GM18511 (cell line): ENCODE data around the gene ERBB4.

ENCODE experiments used
- ATAC-seq: cut with Tn5 transposase; IDR thresholded peaks from one replicate; pipeline ENCODE4 v1.9.1; 2021; ENCODE audit warnings: mild to moderate bottlenecking, moderate library complexity; ENCODE audit not compliant: unreplicated experiment

The ERBB4 gene

GRCh38 chr2:211948932-211949331 lies 589.7 kb downstream of the ERBB4 start:
- ATAC-seq = no peak

DNA sequence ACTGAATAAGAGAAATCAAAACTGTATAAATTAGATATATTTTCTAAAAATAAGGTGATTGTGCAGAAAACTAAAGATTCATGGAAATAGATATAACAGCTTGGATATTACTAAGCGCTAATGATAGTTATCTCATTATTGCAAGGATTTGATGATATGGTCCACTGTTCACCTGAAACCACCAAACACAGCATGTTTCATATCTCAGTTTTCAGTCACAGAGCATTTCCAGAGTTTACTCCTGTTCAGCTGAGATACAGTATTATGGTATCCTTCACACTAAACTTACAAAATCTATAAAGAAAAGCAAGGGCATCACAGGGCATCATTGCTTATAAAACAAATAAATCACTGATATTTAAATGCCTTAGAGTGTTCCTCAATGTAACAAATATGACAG lies 591.6 kb downstream of the ERBB4 start:
- ATAC-seq = no peak

DNA sequence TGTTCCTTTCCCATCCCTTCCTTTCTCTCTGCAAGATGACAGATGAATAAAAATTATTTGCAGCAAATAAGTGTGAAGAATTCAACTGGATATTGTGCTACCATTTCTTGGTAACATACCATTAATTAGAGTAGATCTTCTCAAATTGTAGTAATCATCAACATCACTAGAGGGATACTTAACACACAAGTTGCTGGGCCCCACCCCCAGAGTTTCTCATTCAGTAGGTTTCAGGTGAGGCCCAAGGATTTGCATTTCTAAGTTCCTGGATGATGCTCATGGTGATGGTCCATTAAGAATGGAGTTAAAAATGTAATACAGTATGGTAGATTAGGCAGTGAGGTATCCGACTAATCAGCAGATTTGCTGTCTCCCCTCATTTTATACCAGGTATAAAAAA lies 594.0 kb downstream of the ERBB4 start:
- peak; percentile 73 for ATAC-seq

DNA sequence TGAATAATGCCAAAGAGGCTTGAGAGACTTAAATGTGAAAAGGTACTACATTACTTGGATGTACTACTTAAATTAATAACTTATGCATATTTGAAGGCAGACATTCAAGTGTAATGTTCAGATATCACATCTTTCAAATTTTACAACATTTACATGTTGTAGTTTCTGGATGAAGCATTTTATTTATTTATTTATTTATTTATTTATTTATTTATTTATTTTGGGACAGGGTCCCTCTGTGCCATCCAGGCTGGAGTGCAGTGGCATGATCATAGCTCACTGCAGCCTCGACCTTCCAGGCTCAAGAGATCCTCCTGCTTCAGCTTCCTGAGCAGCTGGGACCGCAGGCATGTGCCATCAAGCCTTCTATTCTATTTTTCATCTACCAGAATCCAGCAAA lies 596.4 kb downstream of the ERBB4 start:
- no peak for ATAC-seq

DNA sequence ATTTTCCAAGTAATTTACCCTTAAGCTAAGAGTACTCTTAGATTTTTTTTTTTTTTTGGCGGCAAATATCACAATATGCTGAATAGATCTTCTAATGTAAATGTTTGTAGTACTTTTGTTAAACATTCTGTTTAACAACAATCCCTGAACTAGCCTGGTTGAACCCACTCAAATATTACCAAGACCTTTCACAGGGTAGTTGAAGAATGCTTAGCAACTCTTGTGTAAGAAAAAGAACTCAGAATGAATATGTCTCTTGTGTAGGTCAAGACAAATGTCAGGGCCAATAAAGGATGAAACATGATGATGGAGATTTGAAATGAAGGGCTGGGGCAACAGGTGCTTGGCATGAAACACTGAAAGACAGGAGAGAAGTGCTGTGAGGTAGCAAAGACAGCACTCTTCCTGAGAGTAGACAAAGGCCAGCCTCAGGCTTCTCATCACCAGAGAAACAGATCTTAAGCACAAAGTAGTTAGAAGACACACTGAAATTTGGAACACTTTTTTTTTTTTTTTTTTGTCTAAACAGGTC lies 597.3 kb downstream of the ERBB4 start:
- no peak for ATAC-seq

- no peak for ATAC-seq
These were observed 599.4 kb downstream of the ERBB4 start for GRCh38 chr2:211939177-211939576.

DNA sequence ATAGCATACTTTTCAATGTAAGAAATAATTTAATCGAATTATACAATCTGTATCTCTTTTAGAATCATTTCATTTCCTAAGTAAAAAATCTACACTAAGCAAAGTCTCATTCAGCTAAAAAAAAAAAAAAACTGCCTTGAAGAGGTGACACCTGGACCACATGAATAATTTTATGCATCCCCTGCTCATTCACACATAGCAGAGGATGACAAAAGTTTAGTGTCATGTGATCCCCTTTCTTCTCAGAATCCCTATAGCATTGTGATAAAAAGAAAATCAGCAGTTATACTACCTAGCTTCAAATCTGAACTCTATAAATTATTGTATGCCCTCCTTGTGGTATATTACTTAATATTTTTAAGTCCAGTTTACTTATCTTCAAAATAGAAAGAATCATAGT lies 603.8 kb downstream of the ERBB4 start:
- no peak for ATAC-seq

DNA sequence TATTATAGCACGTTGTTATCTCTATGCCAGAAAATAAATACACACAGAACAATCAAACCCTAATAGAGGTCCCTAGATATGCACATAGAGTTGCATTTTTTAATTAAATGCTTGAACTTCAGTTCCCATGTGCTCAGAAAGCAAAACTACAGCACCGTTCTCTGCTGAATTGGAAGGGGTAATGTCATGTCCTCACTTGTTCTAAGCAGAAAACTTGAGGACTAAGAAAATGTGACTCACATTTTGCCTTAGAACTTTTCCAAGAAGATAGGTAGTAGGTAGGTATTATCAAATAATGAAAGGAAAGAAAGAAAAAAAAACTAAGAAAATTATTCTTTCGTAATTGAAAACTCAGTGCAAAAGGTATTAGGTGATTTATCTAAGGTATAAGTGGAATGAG lies 607.3 kb downstream of the ERBB4 start:
- ATAC-seq = no peak

DNA sequence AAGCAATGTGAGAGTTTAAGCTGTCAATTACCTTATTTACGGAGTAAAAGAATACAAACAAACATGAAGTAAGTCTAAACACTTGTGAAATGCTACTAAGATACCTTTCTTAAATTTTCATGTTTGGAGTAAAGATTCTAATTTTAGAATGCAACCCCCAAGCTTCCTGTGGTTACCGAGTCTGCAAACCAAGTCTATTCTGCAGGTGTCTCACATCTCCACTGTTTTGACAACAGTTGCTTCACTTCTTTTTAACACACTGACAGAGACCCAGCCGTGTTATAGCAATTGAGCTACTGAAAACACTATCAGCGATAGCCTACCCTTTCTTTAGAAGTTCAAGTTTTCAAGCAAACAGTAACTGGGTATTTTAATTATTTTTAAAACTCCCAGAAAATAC lies 608.3 kb downstream of the ERBB4 start:
- peak; percentile 87 for ATAC-seq

GRCh38 chr2:211928201-211928600 lies 610.4 kb downstream of the ERBB4 start:
- ATAC-seq = no peak

GRCh38 chr2:211923019-211923418 lies 615.6 kb downstream of the ERBB4 start:
- ATAC-seq = no peak

DNA sequence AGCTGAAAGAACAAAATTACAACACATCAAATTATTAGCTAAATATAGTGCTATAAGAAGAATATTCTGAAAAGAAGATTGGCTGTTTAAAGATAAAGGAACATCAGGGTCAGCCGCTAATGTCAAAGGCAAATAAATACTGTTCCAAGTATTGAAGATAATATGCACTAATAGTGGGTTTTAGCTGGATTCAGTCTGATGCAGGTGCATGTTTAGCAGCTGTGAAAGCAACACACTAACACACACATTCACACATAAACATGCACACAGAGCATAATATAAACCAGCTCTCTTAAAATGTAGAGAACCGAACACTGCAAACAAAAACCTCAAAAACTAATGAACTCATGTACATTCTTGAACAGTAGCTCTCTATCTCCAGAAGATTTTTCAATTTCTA lies 634.6 kb downstream of the ERBB4 start:
- ATAC-seq = no peak

- ATAC-seq = no peak
These were observed 637.3 kb downstream of the ERBB4 start for GRCh38 chr2:211901226-211901846.

GRCh38 chr2:211900518-211900917 lies 638.1 kb downstream of the ERBB4 start:
- no peak for ATAC-seq

- ATAC-seq = no peak
These were observed 638.6 kb downstream of the ERBB4 start for GRCh38 chr2:211900000-211900399.

DNA sequence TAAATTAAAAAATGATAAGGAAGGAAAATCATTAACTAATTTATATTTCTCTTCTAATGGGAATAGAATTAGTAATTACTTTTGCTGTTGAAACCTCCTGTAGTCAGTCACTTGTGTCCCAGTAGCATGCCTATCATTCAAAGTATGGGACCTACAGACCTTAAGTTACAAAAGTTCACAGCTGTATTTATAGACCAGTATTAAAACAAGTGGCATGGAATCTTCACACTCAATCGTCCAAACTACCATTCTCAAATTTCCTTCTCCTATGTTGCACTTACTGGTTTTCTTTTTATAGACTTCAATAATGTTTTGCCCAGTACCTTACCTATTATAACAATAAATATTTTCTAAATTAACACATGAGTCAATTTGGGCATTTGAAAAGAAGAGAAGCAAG lies 639.9 kb downstream of the ERBB4 start:
- no peak for ATAC-seq

- no peak for ATAC-seq
These were observed 657.2 kb downstream of the ERBB4 start for GRCh38 chr2:211881449-211881848.

DNA sequence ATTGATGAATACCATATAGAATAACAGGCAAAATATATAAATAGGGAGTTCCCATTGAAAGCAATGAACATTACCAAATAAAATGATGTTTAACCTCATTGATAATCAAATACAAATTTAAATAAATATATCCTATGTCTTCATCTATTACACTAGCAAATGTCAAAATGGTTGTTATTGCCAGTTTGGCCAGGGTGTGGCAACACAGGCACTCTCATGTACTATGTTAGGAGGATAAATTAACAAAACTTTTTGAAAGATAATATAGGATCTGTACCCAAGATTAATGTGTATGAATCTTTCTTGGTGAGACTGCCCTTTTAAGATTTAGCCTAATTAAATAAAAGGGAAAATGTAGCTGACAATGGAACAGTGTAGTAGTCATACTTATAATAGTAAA lies 659.3 kb downstream of the ERBB4 start:
- no peak for ATAC-seq

GRCh38 chr2:211877061-211877460 lies 661.5 kb downstream of the ERBB4 start:
- ATAC-seq = no peak

DNA sequence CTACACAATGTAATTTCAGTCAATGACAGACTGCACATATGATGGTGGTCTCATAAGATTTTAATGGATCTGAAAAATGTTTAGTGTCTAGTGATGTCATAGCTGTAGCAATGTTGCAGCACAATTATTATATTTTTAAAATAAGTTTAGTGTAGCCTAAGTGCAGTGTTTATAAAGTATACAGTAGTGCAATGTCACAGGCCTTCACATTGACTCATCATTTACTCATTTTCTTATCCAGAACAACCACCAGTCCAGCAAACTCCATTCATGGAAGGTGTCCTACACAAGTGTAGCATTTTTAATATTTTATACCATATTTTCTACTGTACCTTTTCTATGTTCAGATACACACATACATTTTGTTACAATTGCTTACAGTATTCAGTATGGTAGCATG lies 663.1 kb downstream of the ERBB4 start:
- ATAC-seq = no peak

DNA sequence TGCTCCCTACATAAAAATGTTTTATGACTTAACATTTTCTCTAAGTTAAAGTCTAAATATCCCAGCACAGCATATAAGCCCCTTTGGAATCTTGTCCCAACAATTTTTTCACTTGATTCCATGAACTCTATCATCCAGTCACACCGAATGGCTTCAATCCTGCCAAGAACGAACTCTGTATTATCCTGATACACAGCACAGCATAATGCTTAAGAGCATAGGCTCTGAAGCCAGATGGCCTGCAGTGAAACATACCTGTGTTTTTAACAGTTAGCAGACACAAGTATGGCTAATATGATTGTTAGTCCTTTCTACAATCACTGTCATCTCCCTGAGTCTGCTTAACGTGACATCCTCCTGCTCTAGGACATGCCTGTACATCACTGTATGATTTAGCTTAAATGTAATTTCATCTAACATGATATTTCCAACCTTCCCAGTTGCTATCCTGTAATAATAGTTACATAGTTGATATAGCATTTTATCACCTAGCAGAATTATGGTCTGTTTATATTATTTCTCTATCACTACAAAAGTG lies 669.5 kb downstream of the ERBB4 start:
- no peak for ATAC-seq

DNA sequence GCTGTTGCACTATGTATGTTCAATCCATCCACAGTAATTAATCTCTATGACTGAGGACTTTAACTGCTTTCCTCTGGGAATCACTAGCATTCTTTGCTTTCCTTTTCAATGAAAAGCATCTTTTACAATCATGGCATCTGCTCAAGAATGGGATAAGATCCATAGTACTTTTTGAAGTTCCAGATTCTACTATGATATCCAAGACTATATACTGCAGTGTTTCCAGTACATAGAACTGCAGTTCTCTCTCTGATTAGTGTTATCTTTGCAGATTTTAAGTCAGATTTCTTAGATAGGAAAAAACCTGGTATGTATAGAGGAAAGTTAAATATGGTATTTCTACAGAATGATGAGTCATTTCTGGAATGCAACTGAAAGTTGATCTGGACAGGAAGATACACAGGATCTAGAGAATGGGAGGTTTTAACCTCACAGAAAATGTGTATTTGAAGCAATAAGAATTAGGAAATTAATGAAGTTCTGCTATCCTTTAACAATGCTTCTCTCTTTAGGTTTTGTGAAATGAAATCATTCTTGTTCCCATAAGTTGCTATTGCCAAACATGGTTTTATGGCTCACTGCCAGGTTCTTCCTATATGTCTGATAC lies 670.7 kb downstream of the ERBB4 start:
- ATAC-seq = peak; percentile 96

DNA sequence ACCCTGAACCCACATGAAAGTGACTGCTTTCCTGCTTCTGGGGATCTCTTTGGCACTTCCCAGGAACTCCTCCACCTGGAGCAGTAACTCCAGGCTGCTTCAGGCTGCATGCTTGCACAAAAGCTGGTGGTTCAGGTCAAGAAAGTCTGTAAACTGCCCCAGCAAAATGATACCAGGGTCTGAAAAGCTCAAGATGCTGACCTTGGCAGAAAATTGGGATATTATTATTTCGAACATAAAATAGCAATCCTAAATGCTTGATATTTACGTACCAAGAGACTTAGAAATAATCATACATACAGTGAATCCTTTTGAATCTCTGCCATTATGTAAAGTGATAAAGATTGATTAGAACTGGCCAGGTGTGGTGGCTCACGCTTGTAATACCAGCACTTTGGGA lies 674.3 kb downstream of the ERBB4 start:
- no peak for ATAC-seq
